HEK293 (cell line): ENCODE data around the gene LAMTOR3.

Experiments used
- CTCF ChIA-PET: fragments of 350-600 bp; formaldehyde crosslinking; extraction: SDS; loops from one replicate; lab custom pipeline; 2021; ENCODE audit warnings: antibody characterized with exemption; lab: Yijun Ruan, JAX
- POLR2A ChIA-PET: fragments of 300-600 bp; formaldehyde crosslinking; extraction: SDS; loops from one replicate; lab custom pipeline; 2020; ENCODE audit warnings: antibody characterized with exemption, inconsistent platforms; lab: Yijun Ruan, JAX
- H3K27ac ChIP-seq: fragments of 200-500 bp; sonication (Bioruptor generic); 2 replicates; pipeline ENCODE4 v1.5.1; 2014; ENCODE audit warnings: low read depth, low read length, control low read depth, inconsistent platforms; ENCODE audit errors: extremely low read depth
- H3K36me3 ChIP-seq, 2 experiments: fragments of 200-500 bp in 1 of 2; sonication (Bioruptor generic) in 1 of 2; 1 replicate in 1 of 2; 2 replicates in 1 of 2; pipeline ENCODE4 v1.5.1; 2014 to 2017; ENCODE audit warnings: inconsistent platforms in 2 of 2, low read length in 2 of 2; ENCODE audit not compliant: control insufficient read depth in 2 of 2, insufficient read depth in 1 of 2
- H3K4me1 ChIP-seq: fragments of 200-500 bp; sonication (Bioruptor generic); 2 replicates; pipeline ENCODE4 v1.5.1; 2014; ENCODE audit warnings: mild to moderate bottlenecking, low read length, inconsistent platforms; ENCODE audit not compliant: control insufficient read depth, insufficient read depth
- H3K4me3 ChIP-seq: 2 replicates; pipeline ENCODE4 v1.5.1; 2011; ENCODE audit warnings: low read depth, mild to moderate bottlenecking, control low read depth, low read length, moderate library complexity
- H3K9me3 ChIP-seq: fragments of 200-500 bp; sonication (Bioruptor generic); 2 replicates; pipeline ENCODE4 v1.5.1; 2014; ENCODE audit warnings: low read depth, low read length, inconsistent platforms; ENCODE audit not compliant: control insufficient read depth, insufficient read depth
- HOXC10 ChIP-seq: sonication (generic); formaldehyde crosslinking; IDR thresholded peaks from 2 replicates; pipeline ENCODE4 v1.8.1; 2023; ENCODE audit warnings: mild to moderate bottlenecking, missing genetic modification reagents
- OSR2 ChIP-seq: fragments of 450-650 bp; formaldehyde crosslinking; IDR thresholded peaks from 2 replicates; pipeline ENCODE4 v1.5.1; 2016; ENCODE audit warnings: missing biosample characterization, missing genetic modification characterization
- PBX3 ChIP-seq: sonication (generic); formaldehyde crosslinking; IDR thresholded peaks from 2 replicates; pipeline ENCODE4 v1.8.1; 2022; ENCODE audit warnings: mild to moderate bottlenecking, moderate library complexity, missing genetic modification reagents
- SALL2 ChIP-seq: fragments of 450-650 bp; formaldehyde crosslinking; IDR thresholded peaks from 2 replicates; pipeline ENCODE4 v1.5.0; 2017; ENCODE audit warnings: missing biosample characterization, mild to moderate bottlenecking, missing genetic modification characterization, borderline replicate concordance
- SCRT2 ChIP-seq: fragments of 450-650 bp; formaldehyde crosslinking; IDR thresholded peaks from 2 replicates; pipeline ENCODE4 v1.5.1; 2016; ENCODE audit warnings: missing biosample characterization, missing genetic modification characterization
- SP2 ChIP-seq: fragments of 450-650 bp; formaldehyde crosslinking; IDR thresholded peaks from 2 replicates; pipeline ENCODE4 v1.5.1; 2016; ENCODE audit warnings: missing biosample characterization, missing genetic modification characterization
- WT1 ChIP-seq: fragments of 450-650 bp; formaldehyde crosslinking; IDR thresholded peaks from 2 replicates; pipeline ENCODE4 v1.5.1; 2016; ENCODE audit warnings: missing biosample characterization, missing genetic modification characterization
- ZFP3 ChIP-seq: fragments of 450-650 bp; formaldehyde crosslinking; IDR thresholded peaks from 2 replicates; pipeline ENCODE4 v1.5.1; 2016; ENCODE audit warnings: low read depth, missing biosample characterization, missing genetic modification characterization
- ZIC2 ChIP-seq: fragments of 450-650 bp; formaldehyde crosslinking; IDR thresholded peaks from 2 replicates; pipeline ENCODE4 v1.5.1; 2016; ENCODE audit warnings: missing biosample characterization, missing genetic modification characterization
- ZNF146 ChIP-seq: fragments of 450-650 bp; formaldehyde crosslinking; IDR thresholded peaks from 2 replicates; pipeline ENCODE4 v1.5.1; 2016; ENCODE audit warnings: missing biosample characterization, missing genetic modification characterization
- ZNF157 ChIP-seq: fragments of 450-650 bp; formaldehyde crosslinking; IDR thresholded peaks from 2 replicates; pipeline ENCODE4 v1.5.1; 2016; ENCODE audit warnings: missing biosample characterization, missing genetic modification characterization
- ZNF223 ChIP-seq: fragments of 450-650 bp; formaldehyde crosslinking; IDR thresholded peaks from 2 replicates; pipeline ENCODE4 v1.5.1; 2016; ENCODE audit warnings: missing biosample characterization, missing genetic modification characterization
- ZNF311 ChIP-seq: fragments of 450-650 bp; formaldehyde crosslinking; IDR thresholded peaks from 2 replicates; pipeline ENCODE4 v1.5.1; 2017; ENCODE audit warnings: missing biosample characterization, missing genetic modification characterization, borderline replicate concordance
- ZNF324 ChIP-seq: fragments of 450-650 bp; formaldehyde crosslinking; IDR thresholded peaks from 2 replicates; pipeline ENCODE4 v1.5.1; 2016; ENCODE audit warnings: missing biosample characterization, missing genetic modification characterization
- ZNF335 ChIP-seq: fragments of 450-650 bp; formaldehyde crosslinking; conservative IDR thresholded peaks from 2 replicates; pipeline ENCODE4 v1.5.1; 2016; ENCODE audit warnings: missing biosample characterization, missing genetic modification characterization
- ZNF366 ChIP-seq: fragments of 450-650 bp; formaldehyde crosslinking; conservative IDR thresholded peaks from 2 replicates; pipeline ENCODE4 v1.5.1; 2016; ENCODE audit warnings: missing biosample characterization, missing genetic modification characterization
- ZNF391 ChIP-seq: fragments of 450-650 bp; formaldehyde crosslinking; IDR thresholded peaks from 2 replicates; pipeline ENCODE4 v1.5.1; 2016; ENCODE audit warnings: low read depth, missing biosample characterization, missing genetic modification characterization, borderline replicate concordance
- ZNF501 ChIP-seq: fragments of 450-650 bp; formaldehyde crosslinking; IDR thresholded peaks from 2 replicates; pipeline ENCODE4 v1.5.1; 2016; ENCODE audit warnings: missing biosample characterization, missing genetic modification characterization
- ZNF623 ChIP-seq: fragments of 450-650 bp; formaldehyde crosslinking; IDR thresholded peaks from 2 replicates; pipeline ENCODE4 v1.5.1; 2016; ENCODE audit warnings: missing biosample characterization, missing genetic modification characterization
- ZNF660 ChIP-seq: fragments of 450-650 bp; IDR thresholded peaks from 2 replicates; pipeline ENCODE4 v1.5.1; 2018; ENCODE audit warnings: missing biosample characterization, mild to moderate bottlenecking, missing genetic modification characterization
- TF ChIP-seq, protein P1 (sequence below): fragments of 450-650 bp; formaldehyde crosslinking; IDR thresholded peaks from 2 replicates; pipeline ENCODE4 v1.5.1; 2016; ENCODE audit warnings: missing biosample characterization, missing genetic modification characterization
- TF ChIP-seq, protein P2 (sequence below): fragments of 450-650 bp; formaldehyde crosslinking; IDR thresholded peaks from 2 replicates; pipeline ENCODE4 v1.5.1; 2017; ENCODE audit warnings: missing biosample characterization, missing genetic modification characterization
- TF ChIP-seq, protein P3 (sequence below): fragments of 450-650 bp; formaldehyde crosslinking; IDR thresholded peaks from 2 replicates; pipeline ENCODE4 v1.5.1; 2017; ENCODE audit warnings: missing biosample characterization, missing genetic modification characterization
- TF ChIP-seq, protein P4 (sequence below): fragments of 450-650 bp; formaldehyde crosslinking; IDR thresholded peaks from 2 replicates; pipeline ENCODE4 v1.5.1; 2016; ENCODE audit warnings: missing biosample characterization, missing genetic modification characterization, borderline replicate concordance
- TF ChIP-seq, protein P5 (sequence below): fragments of 450-650 bp; formaldehyde crosslinking; IDR thresholded peaks from 2 replicates; pipeline ENCODE4 v1.5.1; 2016; ENCODE audit warnings: missing biosample characterization, missing genetic modification characterization

The LAMTOR3 gene

DNA sequence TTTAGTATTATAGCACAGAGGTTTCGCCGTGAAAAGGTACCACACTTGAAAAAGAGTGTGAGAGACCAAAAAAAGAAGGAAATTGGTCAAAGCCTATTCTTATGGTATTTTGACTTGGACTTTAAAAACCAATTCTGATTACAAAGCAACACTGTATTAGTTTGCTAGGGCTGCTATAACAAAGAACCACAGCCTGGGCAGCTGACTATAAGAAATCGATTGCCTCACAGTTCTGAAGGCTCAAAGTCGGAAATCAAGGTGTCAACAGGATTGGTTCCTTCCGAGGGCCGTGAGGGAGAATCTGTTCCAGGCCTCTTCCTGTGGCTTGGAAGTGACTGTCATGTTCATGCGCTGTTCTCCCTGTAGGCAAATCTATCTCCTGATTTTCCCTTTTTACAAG, 59.7 kb downstream of the LAMTOR3 start:
- ChIA-PET CTCF (interaction anchor here (0.6 kb wide), 1 partner anchor 116 kb away, joined by 4 read pairs; the partner anchor contains the start of gene H2AZ1), POLR2A (no interaction called here)
- Histone ChIP-seq H3K36me3 (no peaks in the 10 kb centered on the region), H3K4me3 (no peak overlapping the region), H3K27ac (no peak overlapping the region), H3K4me1 (no peaks in the 10 kb centered on the region), H3K9me3 (no peaks in the 10 kb centered on the region)
- no peak for TF ChIP-seq OSR2 (tag by site-specific recombination)
- no peak for TF ChIP-seq ZNF157 (tag by site-specific recombination)
- no peak for TF ChIP-seq ZNF501 (tag by site-specific recombination)
- TF ChIP-seq, protein P1, sequence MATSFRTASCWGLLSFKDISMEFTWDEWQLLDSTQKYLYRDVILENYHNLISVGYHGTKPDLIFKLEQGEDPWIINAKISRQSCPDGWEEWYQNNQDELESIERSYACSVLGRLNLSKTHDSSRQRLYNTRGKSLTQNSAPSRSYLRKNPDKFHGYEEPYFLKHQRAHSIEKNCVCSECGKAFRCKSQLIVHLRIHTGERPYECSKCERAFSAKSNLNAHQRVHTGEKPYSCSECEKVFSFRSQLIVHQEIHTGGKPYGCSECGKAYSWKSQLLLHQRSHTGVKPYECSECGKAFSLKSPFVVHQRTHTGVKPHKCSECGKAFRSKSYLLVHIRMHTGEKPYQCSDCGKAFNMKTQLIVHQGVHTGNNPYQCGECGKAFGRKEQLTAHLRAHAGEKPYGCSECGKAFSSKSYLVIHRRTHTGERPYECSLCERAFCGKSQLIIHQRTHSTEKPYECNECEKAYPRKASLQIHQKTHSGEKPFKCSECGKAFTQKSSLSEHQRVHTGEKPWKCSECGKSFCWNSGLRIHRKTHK (tag by site-specific recombination) = no peak
- TF ChIP-seq PBX3 (CRISPR knock-in tag) = no peak
- no peak for TF ChIP-seq ZNF391 (tag by site-specific recombination)
- no peak for TF ChIP-seq ZFP3 (tag by site-specific recombination)
- no peak for TF ChIP-seq ZNF623 (tag by site-specific recombination)
- TF ChIP-seq SCRT2 (tag by site-specific recombination) = no peak
- TF ChIP-seq, protein P2, sequence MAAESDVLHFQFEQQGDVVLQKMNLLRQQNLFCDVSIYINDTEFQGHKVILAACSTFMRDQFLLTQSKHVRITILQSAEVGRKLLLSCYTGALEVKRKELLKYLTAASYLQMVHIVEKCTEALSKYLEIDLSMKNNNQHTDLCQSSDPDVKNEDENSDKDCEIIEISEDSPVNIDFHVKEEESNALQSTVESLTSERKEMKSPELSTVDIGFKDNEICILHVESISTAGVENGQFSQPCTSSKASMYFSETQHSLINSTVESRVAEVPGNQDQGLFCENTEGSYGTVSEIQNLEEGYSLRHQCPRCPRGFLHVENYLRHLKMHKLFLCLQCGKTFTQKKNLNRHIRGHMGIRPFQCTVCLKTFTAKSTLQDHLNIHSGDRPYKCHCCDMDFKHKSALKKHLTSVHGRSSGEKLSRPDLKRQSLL (tag by site-specific recombination) = no peak
- TF ChIP-seq, protein P3, sequence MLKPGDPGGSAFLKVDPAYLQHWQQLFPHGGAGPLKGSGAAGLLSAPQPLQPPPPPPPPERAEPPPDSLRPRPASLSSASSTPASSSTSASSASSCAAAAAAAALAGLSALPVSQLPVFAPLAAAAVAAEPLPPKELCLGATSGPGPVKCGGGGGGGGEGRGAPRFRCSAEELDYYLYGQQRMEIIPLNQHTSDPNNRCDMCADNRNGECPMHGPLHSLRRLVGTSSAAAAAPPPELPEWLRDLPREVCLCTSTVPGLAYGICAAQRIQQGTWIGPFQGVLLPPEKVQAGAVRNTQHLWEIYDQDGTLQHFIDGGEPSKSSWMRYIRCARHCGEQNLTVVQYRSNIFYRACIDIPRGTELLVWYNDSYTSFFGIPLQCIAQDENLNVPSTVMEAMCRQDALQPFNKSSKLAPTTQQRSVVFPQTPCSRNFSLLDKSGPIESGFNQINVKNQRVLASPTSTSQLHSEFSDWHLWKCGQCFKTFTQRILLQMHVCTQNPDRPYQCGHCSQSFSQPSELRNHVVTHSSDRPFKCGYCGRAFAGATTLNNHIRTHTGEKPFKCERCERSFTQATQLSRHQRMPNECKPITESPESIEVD (tag by site-specific recombination) = no peak
- TF ChIP-seq ZNF223 (tag by site-specific recombination) = no peak
- no peak for TF ChIP-seq ZNF311 (tag by site-specific recombination)

GRCh38 chr4:99833756-99834155, 60.5 kb downstream of the LAMTOR3 start:
- ChIA-PET POLR2A (no interaction called here), CTCF (no interaction called here)
- H3K36me3 ChIP-seq = no peaks in the 10 kb centered on the region
- no peak for TF ChIP-seq WT1 (tag by site-specific recombination)
- TF ChIP-seq ZNF324 = no peak
- TF ChIP-seq ZNF335 (tag by site-specific recombination) = no peak
- TF ChIP-seq, protein P4, sequence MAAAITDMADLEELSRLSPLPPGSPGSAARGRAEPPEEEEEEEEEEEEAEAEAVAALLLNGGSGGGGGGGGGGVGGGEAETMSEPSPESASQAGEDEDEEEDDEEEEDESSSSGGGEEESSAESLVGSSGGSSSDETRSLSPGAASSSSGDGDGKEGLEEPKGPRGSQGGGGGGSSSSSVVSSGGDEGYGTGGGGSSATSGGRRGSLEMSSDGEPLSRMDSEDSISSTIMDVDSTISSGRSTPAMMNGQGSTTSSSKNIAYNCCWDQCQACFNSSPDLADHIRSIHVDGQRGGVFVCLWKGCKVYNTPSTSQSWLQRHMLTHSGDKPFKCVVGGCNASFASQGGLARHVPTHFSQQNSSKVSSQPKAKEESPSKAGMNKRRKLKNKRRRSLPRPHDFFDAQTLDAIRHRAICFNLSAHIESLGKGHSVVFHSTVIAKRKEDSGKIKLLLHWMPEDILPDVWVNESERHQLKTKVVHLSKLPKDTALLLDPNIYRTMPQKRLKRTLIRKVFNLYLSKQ (tag by site-specific recombination) = no peak
- no peak for TF ChIP-seq ZIC2 (tag by site-specific recombination)
- no peak for TF ChIP-seq ZNF660
- TF ChIP-seq HOXC10 (CRISPR knock-in tag) = no peak
- TF ChIP-seq SALL2 (tag by site-specific recombination) = no peak
- no peak for TF ChIP-seq ZNF623 (tag by site-specific recombination)
- no peak for TF ChIP-seq ZNF366 (tag by site-specific recombination)
- no peak for TF ChIP-seq SP2 (tag by site-specific recombination)
- TF ChIP-seq ZNF146 (tag by site-specific recombination) = no peak
- TF ChIP-seq, protein P5, sequence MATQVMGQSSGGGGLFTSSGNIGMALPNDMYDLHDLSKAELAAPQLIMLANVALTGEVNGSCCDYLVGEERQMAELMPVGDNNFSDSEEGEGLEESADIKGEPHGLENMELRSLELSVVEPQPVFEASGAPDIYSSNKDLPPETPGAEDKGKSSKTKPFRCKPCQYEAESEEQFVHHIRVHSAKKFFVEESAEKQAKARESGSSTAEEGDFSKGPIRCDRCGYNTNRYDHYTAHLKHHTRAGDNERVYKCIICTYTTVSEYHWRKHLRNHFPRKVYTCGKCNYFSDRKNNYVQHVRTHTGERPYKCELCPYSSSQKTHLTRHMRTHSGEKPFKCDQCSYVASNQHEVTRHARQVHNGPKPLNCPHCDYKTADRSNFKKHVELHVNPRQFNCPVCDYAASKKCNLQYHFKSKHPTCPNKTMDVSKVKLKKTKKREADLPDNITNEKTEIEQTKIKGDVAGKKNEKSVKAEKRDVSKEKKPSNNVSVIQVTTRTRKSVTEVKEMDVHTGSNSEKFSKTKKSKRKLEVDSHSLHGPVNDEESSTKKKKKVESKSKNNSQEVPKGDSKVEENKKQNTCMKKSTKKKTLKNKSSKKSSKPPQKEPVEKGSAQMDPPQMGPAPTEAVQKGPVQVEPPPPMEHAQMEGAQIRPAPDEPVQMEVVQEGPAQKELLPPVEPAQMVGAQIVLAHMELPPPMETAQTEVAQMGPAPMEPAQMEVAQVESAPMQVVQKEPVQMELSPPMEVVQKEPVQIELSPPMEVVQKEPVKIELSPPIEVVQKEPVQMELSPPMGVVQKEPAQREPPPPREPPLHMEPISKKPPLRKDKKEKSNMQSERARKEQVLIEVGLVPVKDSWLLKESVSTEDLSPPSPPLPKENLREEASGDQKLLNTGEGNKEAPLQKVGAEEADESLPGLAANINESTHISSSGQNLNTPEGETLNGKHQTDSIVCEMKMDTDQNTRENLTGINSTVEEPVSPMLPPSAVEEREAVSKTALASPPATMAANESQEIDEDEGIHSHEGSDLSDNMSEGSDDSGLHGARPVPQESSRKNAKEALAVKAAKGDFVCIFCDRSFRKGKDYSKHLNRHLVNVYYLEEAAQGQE (tag by site-specific recombination) = no peak

More at GRCh38 chr4:99833756-99834155, 60.5 kb downstream of the LAMTOR3 start:
- Histone ChIP-seq H3K4me3 (no peak overlapping the region), H3K27ac (no peak overlapping the region), H3K9me3 (no peaks in the 10 kb centered on the region), H3K4me1 (no peaks in the 10 kb centered on the region)
